Prostate gland (tissue), 1 donor: ENCODE results near the gene HAP1.

Source experiments
- POLR2A ChIP-seq: fragments of 450-650 bp; IDR thresholded peaks from one replicate; pipeline ENCODE4 v1.6.1; 2016; ENCODE audit warnings: antibody characterized with exemption, mild to moderate bottlenecking
- POLR2AphosphoS5 ChIP-seq: sonication (generic); formaldehyde crosslinking; IDR thresholded peaks from one replicate; pipeline ENCODE4 v1.6.1; 2017; ENCODE audit warnings: antibody characterized with exemption

- TF ChIP-seq POLR2A, result no peak
- no peak for TF ChIP-seq POLR2AphosphoS5
These were observed 1.3 kb upstream of the HAP1 start for GRCh38 chr17:41735744-41736143.
